GM11168 (cell line): Measurements from ENCODE around the gene SLAMF1.

ENCODE experiments used
- in situ Hi-C: fragments of 300-500 bp; cut with MboI; formaldehyde crosslinking; loops from one replicate; pipeline ENCODE4 v1.12.0; 2022; ENCODE audit warnings: low sequenced_read_pairs; ENCODE audit not compliant: unreplicated experiment

The SLAMF1 gene

GRCh38 chr1:160626509-160627342, 20.1 kb downstream of the SLAMF1 start:
- in situ Hi-C loops, result no loop called here

DNA sequence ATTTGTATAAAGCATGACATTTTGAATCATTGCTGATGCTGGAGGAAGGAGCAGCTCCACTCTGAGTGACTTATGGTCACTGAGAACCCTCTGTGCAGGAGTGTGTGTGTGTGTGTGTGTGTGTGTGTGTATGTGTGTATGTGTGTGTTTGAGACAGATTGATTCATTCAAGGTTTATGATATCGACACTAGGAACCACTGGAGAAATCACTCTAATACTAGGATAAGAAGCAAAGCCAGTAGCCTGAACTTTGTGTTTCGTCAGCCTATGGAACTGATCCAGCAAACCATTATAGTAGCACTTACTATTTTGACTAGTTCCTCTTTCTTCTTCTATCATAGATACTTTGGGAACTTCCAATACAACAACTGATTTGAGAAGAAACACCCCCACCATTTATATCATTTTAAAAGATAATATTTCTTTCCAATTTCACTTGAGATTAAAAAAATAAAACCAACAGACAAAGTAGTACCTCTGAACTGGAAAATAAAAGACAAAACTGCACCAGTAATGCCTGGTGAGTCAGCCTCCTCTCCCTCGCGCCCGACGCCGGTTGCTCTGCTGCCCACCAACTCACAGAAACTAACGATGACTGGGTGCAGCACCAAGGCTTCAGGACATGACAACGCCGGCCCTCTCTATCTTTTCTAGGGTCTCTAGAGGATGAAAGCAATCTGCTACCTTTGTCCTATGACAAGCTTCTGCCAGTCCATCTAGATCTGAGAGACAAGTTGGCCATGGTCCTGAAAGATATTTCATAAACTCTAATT, 20.9 kb downstream of the SLAMF1 start:
- in situ Hi-C loops, result no loop called here

GRCh38 chr1:160625321-160625720, 21.5 kb downstream of the SLAMF1 start:
- in situ Hi-C loops, result no loop called here

- in situ Hi-C loops, result no loop called here
Measured at GRCh38 chr1:160624464-160624863, 22.4 kb downstream of the SLAMF1 start.

DNA sequence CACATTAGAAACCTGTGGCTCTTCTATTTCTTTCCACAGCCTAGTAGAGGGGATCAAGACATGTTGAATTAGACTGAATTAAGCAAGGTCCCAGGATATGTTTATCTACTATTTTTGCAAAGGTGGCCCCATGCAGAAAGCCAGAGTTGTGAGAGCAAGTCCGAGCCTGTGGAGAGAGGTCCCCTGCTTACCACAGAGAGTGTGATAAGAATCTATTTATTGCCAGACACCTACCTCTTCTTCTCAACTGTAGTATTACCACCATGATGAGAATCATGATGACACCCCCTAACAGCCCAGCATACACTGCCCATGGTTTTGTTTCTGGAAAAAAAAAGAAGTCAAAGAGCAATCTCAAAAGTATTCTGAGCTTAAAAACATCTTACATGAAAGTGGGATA, 23.0 kb downstream of the SLAMF1 start:
- in situ Hi-C loops, result no loop called here

DNA sequence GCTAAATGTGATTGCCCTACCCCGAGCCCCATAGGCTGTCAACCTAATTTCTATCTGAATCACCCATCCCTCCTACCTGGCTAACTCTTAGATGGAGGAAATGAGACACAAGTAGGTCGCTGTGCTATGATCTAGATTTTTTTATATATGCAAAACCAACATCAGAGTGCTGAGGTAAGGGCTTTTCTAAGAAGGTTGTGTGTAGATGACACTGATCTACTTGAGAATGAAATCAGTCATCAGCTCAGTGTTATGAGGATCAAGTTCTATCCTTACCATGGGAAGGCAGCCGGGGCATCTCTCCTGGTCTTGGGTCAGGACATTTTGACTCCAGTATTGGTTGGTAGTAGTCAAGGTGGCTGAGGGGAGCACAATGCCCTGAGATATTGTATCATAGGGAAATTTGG, 23.6 kb downstream of the SLAMF1 start:
- in situ Hi-C loops, result no loop called here

DNA sequence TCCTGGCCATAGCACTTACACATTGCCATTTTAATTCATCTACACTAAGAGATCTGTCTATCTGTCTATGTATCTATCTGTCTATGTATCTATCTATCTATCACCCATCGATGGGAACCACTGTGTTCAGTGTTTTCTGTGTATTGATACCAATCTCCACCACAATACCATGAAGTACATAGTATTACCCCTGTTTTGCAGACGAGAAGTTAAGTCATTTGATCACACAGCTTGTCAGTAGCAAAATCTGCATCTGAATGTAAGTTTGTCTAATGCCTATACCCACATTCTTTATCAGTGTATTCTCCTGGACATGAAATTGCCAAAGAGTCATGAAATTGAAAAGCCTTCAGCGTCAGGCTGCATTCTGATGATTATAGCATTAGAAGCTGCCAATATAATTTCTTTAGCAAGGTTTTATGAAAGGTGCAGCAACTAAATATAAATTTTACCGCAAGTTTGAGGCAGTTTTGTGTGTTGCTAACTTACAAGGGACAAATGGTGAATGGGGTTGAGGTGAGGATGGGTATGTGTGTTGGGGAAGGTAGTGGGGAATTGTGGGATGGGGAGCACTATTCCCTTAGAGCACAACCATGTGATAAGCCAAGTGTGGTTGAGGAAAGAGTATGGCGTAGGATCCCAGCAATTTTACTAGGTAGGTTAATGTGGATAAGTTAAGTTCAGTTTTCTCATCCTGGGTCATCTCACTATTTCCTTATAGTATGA, 24.2 kb downstream of the SLAMF1 start:
- in situ Hi-C loops, result no loop called here

- in situ Hi-C loops, result no loop called here
Measured at GRCh38 chr1:160621633-160622413, 25.0 kb downstream of the SLAMF1 start.

DNA sequence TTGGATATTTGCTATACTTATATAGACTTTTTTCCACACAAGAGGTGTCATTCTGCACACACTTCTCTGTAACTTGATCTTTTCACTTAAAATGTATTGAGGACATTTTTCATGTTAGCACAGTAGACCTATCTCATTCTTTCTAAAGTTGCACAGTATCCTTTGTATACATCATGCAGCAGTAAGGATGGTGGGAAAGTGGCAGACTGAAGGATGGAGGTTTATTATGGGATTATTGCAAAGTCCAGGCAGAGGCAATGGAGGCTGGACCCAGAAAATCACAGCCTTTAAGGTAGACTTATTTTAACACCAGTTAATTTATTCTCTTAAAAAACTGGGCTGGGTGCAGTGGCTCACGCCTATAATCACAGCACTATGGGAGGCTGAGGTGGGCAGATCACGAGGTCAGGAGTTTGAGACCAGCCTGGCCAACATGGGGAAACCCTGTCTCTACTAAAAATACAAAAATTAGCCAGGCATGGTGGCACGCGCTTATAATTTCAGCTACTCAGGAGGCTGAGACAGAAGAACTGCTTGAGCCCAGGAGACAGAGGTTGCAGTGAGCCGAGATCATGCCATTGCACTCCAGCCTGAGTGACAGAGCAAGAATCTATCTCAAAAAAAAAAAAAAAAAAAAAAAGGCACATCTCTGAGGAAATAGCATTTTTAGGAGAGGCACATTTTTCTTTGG, 25.8 kb downstream of the SLAMF1 start:
- in situ Hi-C loops, result no loop called here

GRCh38 chr1:160619742-160620277, 27.0 kb downstream of the SLAMF1 start:
- in situ Hi-C loops, result no loop called here

DNA sequence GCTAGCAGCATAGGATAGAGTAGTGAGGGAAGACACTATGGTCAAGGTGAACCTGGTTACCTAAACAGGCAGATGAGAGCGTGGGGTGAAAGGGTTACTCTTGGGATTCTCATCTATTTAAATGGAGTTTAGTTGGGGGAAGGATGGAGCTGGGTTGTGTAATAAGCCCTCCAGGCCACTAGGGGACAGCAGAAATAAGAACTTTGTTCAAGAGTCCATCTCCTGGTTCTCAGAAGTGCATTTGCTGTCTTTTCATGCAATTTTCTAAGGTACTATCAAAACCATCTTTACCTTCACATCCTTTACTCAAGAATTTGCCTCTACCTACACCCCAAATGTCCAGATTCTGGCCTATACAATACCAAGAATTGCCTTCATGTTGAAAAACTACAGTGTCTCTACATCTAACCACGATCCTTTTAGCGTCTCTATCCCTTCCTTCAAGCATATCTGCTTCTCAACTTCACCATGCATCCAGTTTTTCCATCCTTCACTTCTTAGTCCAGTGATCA, 28.0 kb downstream of the SLAMF1 start:
- in situ Hi-C loops, result no loop called here

GRCh38 chr1:160618327-160618726, 28.5 kb downstream of the SLAMF1 start:
- in situ Hi-C loops, result no loop called here

GRCh38 chr1:160615660-160616059, 31.2 kb downstream of the SLAMF1 start:
- in situ Hi-C loops, result no loop called here

DNA sequence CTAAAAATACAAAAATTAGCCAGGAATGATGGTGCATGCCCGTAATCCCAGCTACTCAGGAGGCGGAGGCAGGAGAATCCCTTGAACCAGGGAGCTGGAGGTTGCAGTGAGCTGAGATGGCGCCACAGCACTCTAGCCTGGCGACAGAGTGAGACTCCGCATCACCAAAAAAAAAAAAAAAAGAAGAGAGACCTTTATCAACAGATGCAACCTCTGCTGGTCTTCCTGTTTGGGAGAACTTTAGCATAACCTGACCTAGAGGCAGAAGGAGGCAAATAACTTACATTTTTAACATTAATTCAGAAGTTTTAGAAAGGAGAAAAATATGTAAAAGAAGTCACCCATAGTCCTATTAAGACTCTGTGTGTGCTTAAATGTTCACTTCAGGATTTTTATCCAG, 32.4 kb downstream of the SLAMF1 start:
- in situ Hi-C loops, result no loop called here

DNA sequence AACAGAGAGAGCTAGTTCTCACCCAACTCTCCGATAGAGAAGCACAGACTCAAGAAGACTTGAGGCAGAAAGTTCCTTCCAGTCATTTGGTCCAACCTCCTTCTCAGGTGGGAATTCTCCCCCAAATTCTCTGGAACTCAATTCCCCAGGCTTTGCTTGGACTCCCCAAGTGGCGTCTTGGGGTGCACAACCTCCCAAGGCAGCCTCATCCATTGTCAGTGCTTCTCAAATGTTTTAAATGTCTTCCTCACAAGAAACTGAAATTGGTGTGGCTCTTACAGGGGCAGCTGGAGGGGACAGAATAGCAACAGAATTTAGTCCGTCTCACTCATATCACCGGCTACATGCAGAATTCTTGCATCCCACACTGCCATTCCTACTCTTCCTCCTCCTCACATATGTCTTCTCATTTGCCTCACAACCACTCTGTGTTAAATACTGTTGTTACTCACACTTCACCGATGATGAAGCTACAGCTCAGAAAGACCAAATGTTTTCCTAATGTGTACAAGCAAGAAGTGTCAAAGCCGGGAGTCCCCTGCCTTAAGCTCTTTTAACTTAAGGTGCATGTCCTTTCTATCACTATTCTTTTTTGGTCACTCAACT, 34.1 kb downstream of the SLAMF1 start:
- in situ Hi-C loops, result no loop called here

DNA sequence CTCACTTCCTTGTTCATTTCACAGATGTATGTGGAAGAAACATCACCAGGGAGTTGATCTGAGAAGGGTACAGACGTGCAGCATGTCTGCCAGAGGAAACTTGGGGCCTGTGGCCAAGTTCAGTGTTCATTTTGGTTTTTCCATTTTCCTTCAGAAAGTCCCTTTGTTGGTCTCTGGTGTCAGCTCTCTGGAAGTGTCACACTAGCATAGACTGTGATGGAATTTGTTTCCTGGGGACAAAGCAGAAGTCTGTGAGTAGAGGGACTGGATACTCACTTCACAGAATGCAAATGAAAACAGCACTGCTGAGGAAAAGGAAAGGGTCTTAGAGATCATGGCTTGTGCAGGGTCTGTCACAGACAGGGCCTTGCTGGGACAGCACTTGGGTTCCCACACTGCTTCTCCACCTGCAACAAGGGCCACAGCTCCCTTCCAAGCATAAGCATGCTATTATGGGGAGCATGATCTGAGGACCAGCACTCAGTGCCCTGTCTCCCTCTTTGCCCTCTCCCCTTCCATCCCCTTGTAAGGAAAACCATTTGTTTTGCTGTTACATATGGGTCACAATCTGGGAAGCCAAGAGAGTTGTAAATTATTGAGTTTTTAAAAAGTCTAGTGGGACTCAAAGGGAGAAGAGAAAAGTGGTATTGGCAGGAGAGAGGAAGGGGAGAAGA, 36.1 kb downstream of the SLAMF1 start:
- in situ Hi-C loops, result no loop called here

- in situ Hi-C loops, result loop anchor here (5.0 kb wide), 2 partner anchors 62 to 182 kb away; no protein-coding TSS in a partner anchor
Measured at GRCh38 chr1:160608941-160609340, 37.9 kb downstream of the SLAMF1 start.

DNA sequence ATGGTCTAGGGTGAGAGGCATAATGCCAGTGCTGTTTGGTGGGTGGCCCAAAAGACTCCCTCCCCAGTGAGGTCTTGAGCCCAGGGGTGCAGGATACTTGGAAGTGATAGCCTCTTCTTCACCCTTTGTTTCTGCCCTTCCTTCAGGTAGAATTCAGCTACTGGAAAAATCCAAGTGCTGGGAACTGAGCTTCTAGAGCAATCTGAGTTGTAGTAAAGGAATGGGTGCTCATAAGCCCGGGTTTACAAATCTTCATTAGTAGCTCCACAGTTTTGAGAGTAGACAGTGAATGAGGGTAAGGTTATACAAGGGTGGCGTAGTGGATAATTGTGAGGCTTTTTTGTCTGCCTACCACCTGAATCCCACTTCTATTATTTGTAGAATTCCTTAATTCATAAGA, 38.3 kb downstream of the SLAMF1 start:
- in situ Hi-C loops, result loop anchor here (5.0 kb wide), 2 partner anchors 61 to 181 kb away; no protein-coding TSS in a partner anchor
